HG02973 (cell line): Measurements from ENCODE around the gene CRYGS.
"Not testable (repeated sequence)": the region's sequence is repeated elsewhere in the genome, so short reads cannot be mapped to it uniquely, and the experiment has no call there.

ENCODE experiments used
- ATAC-seq: cut with Tn5 transposase; IDR thresholded peaks from one replicate; pipeline ENCODE4 v1.9.1; 2021; ENCODE audit warnings: moderate library complexity; ENCODE audit not compliant: unreplicated experiment

Gene CRYGS

GRCh38 chr3:186544281-186544680, at the start of gene CRYGS:
TSS of gene CRYGS (minus strand) at chr3:186544380. CDS start at chr3:186544326, 54 bp downstream.
- ATAC-seq, result no peak

- no peak for ATAC-seq
Observed at GRCh38 chr3:186593862-186594261, 49.7 kb upstream of the CRYGS start.

GRCh38 chr3:186592682-186593081, 48.5 kb upstream of the CRYGS start:
- no peak for ATAC-seq

GRCh38 chr3:186590580-186591295, 46.6 kb upstream of the CRYGS start:
- ATAC-seq, result no peak

GRCh38 chr3:186589856-186590579, 45.8 kb upstream of the CRYGS start:
- ATAC-seq, result no peak

GRCh38 chr3:186589121-186589520, 44.9 kb upstream of the CRYGS start:
- ATAC-seq, result no peak

GRCh38 chr3:186588632-186589031, 44.5 kb upstream of the CRYGS start:
- ATAC-seq, result no peak

GRCh38 chr3:186587183-186587582, 43.0 kb upstream of the CRYGS start:
- no peak for ATAC-seq

GRCh38 chr3:186586245-186586644, 42.1 kb upstream of the CRYGS start:
- not testable (repeated sequence) for ATAC-seq

- ATAC-seq, result no peak
Observed at GRCh38 chr3:186583831-186584230, 39.7 kb upstream of the CRYGS start.

- no peak for ATAC-seq
Observed at GRCh38 chr3:186582541-186582940, 38.4 kb upstream of the CRYGS start.

GRCh38 chr3:186580785-186581184, 36.6 kb upstream of the CRYGS start:
- ATAC-seq, result no peak

GRCh38 chr3:186577521-186577920, 33.3 kb upstream of the CRYGS start:
- no peak for ATAC-seq

- ATAC-seq, result no peak
Observed at GRCh38 chr3:186571644-186572013, 27.4 kb upstream of the CRYGS start.

GRCh38 chr3:186570941-186571643, 26.9 kb upstream of the CRYGS start:
- ATAC-seq, result no peak

GRCh38 chr3:186570096-186570940, 26.1 kb upstream of the CRYGS start, which contains the start of gene DNAJB11:
TSS of gene DNAJB11 (plus strand) at chr3:186570720. CDS start at chr3:186570898, 178 bp downstream.
- peak; percentile 72 for ATAC-seq

GRCh38 chr3:186569779-186570095, 25.6 kb upstream of the CRYGS start:
- ATAC-seq, result no peak

- not testable (repeated sequence) for ATAC-seq
Observed at GRCh38 chr3:186569361-186569760, 25.2 kb upstream of the CRYGS start.

GRCh38 chr3:186567072-186567921, 23.1 kb upstream of the CRYGS start, which contains the start of gene TBCCD1:
TSS of gene TBCCD1 (minus strand) at chr3:186567339. CDS start at chr3:186564329, 3,010 bp downstream.
- peak; percentile 43 for ATAC-seq

GRCh38 chr3:186566772-186567071, 22.5 kb upstream of the CRYGS start:
- ATAC-seq, result no peak
